Measurements from ENCODE around the gene RNF38. TPM values are rescaled to one million over a fixed set of nuclear protein-coding genes. Genes with fewer than 3 reads are reported as not detected.

Gene RNF38
- total RNA-seq, 2 experiments from 2014 or later: 39.5 to 40.0 TPM

DNA sequence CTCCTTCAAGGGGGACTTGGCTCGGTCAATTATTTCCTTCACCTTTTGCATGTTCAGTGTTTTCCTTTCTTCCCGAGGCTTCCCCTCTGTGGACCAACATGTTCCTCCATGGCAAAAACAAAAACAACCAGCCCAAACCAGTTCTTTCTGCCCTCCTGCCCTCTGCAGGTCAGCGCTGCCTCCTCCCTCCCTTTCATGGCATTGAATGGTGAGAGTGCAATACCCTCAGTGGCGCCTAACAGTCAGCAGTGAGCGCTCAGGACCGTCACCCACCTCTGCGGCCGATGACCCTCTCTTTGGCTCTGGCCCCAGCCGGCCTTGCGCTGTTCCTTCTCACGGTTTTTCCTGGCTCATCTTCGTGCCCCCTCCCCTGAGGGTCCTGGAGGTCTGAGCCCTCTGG, 107.4 kb downstream of the RNF38 start:
- peaks cover 4% of the 10 kb centered on the region for H3K4me1 Mint-ChIP-seq (ENCODE audit: low read depth)
- no peaks in the 10 kb centered on the region for H3K9me3 Mint-ChIP-seq (ENCODE audit: insufficient read depth)
- no peak overlapping the region for H3K27ac Mint-ChIP-seq
- H3K4me3 Mint-ChIP-seq: no peak overlapping the region
- POLR2A ChIA-PET: no interaction called here
- ATAC-seq: no peak
- no peak for DNase-seq
- H3K27me3 Mint-ChIP-seq (ENCODE audit: low read depth): no peaks in the 10 kb centered on the region
- H3K36me3 Mint-ChIP-seq (ENCODE audit: low read depth): no peaks in the 10 kb centered on the region
- CTCF ChIA-PET: no interaction called here

DNA sequence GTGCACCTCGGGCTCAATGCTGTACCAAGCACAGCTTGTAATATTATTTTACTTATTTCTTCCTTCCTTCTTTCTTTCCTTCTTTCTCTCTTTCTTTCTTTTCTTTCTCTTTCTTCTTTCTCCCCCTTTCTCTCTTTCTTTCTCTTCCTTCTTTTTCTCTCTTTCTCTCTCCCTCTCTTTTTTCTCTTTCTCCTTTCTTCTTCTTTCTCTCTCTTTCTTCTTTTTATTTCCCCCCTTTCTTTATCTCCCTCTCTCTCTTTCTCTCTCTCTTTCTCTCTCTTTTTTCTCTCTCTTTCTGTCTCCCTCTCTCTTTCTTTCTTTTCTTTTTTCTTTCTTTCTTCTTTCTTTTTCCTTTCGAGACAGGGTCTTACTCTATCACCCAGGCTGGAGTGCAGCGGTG, 109.1 kb downstream of the RNF38 start:
- DNase-seq (no peak), ATAC-seq (no peak)
- peaks cover 4% of the 10 kb centered on the region for H3K4me1 Mint-ChIP-seq (ENCODE audit: low read depth)
- CTCF ChIA-PET: no interaction called here
- POLR2A ChIA-PET: no interaction called here
- H3K27ac Mint-ChIP-seq: no peak overlapping the region
- H3K4me3 Mint-ChIP-seq: no peak overlapping the region
- no peaks in the 10 kb centered on the region for H3K27me3 Mint-ChIP-seq (ENCODE audit: low read depth)
- no peaks in the 10 kb centered on the region for H3K9me3 Mint-ChIP-seq (ENCODE audit: insufficient read depth)
- H3K36me3 Mint-ChIP-seq (ENCODE audit: low read depth): no peaks in the 10 kb centered on the region

DNA sequence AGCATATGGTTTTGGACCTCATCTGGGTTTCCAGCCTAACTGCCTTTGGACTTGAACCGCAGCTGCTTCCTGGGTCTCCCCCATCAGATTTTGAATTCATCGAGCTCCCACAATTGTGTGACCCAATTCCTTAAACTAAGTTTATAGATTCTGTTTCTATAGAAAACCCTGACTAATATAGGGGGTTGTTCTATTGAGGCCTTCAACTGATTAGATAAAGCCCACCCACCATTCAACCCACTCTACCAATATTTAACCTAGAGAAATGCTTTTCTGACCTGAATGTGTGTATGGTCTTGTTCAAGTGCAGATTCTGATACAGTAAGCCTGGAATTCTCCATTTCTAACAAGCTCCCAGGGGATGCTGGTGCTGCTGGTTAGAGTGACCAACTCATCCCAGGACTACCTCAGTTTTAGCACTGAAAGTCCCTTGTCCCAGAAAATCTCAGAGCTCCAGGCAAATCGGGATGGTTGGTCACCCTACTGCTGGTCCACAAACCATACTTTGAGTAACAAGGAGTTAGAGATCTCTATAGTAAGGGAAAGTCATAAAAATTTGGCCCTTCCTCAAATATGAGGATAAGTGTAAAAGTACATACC, 110.1 kb downstream of the RNF38 start:
- peaks cover 4% of the 10 kb centered on the region for H3K4me1 Mint-ChIP-seq (ENCODE audit: low read depth)
- no peaks in the 10 kb centered on the region for H3K36me3 Mint-ChIP-seq (ENCODE audit: low read depth)
- no peak overlapping the region for H3K4me3 Mint-ChIP-seq
- DNase-seq: no peak
- ATAC-seq: no peak
- no peak overlapping the region for H3K27ac Mint-ChIP-seq
- ChIA-PET POLR2A (no interaction called here), CTCF (no interaction called here)
- H3K27me3 Mint-ChIP-seq (ENCODE audit: low read depth): no peaks in the 10 kb centered on the region
- no peaks in the 10 kb centered on the region for H3K9me3 Mint-ChIP-seq (ENCODE audit: insufficient read depth)

DNA sequence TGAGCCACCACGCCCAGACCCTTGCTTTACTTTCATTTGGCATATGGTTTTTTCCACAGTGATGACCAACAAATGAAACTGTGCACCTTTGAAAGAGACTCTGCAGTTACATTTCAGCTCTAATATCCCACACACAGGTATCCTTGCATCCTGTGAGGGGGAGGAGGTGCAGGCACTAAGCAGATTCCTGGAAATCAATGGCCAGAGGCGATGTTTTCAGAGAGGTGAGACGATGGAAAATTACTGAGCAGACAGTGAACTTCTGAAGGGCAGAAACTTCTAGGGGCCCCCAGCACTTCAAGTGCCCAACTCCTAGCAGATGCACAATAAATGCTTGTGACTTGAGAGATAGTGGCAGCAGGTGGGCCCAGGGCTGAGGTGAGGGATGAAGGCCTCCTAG, 112.0 kb downstream of the RNF38 start:
- Mint-ChIP-seq H3K27ac (no peak overlapping the region), H3K4me1 (ENCODE audit: low read depth) (peaks cover 4% of the 10 kb centered on the region), H3K36me3 (ENCODE audit: low read depth) (no peaks in the 10 kb centered on the region), H3K27me3 (ENCODE audit: low read depth) (no peaks in the 10 kb centered on the region), H3K9me3 (ENCODE audit: insufficient read depth) (no peaks in the 10 kb centered on the region), H3K4me3 (no peak overlapping the region)
- ChIA-PET CTCF (interaction anchor here (1.7 kb wide), 1 partner anchor 40 kb away, joined by 3 read pairs; no protein-coding TSS in a partner anchor), POLR2A (no interaction called here)
- DNase-seq: no peak
- no peak for ATAC-seq

Other genes with a start within 250 kb of the RNF38 start
- gene CCIN, start 230.9 kb downstream of the RNF38 start, total RNA-seq: under 1 TPM; 0.13 to 0.32 TPM
- 100 to 1,000 TPM; 167 to 170 TPM for gene CLTA, start 209.3 kb downstream of the RNF38 start, total RNA-seq
- 10 to 100 TPM; 15.2 to 16.1 TPM for gene GNE, start 141.8 kb downstream of the RNF38 start, total RNA-seq
- gene MELK, start 172.6 kb upstream of the RNF38 start, total RNA-seq: 10 to 100 TPM; 73.4 to 74.9 TPM

Measured in activated CD8-positive, alpha-beta T cell treated with anti-CD3 and anti-CD28 coated beads, Interleukin-2, amount 10 ng/mL, durations not matched to agents 7 days and 5 days (primary cell).